Measurements from ENCODE around the gene EVC.

Gene EVC

GRCh38 chr4:5746829-5747737 lies 36.1 kb downstream of the EVC start:
- no peak overlapping the region for H3K4me3 ChIP-seq (ENCODE audit: low read length)
- no peaks in the 10 kb centered on the region for H4K20me1 ChIP-seq (ENCODE audit: insufficient read depth, low read length)
- H3K79me2 ChIP-seq (ENCODE audit: low read length) = no peaks in the 10 kb centered on the region
- no peaks in the 10 kb centered on the region for H3K27me3 ChIP-seq (ENCODE audit: low read depth, low read length)
- H3K36me3 ChIP-seq (replicated peaks; ENCODE audit: low read depth, low read length) = peaks cover 36% of the 10 kb centered on the region
- H2AFZ ChIP-seq (ENCODE audit: low read depth, low read length) = no peak overlapping the region
- no peak overlapping the region for H3K27ac ChIP-seq (ENCODE audit: low read length)
- H3K4me1 ChIP-seq (ENCODE audit: low read length) = no peaks in the 10 kb centered on the region
- no peak overlapping the region for H3K4me2 ChIP-seq (ENCODE audit: low read length)
- TF ChIP-seq EZH2phosphoT487 (IDR thresholded peaks at IDR 0.05; ENCODE audit: low read depth) (no peak), CTCF (IDR thresholded peaks at IDR 0.05; ENCODE audit: low read depth, low read length) (no peak)
- no peaks in the 10 kb centered on the region for H3K9me3 ChIP-seq (ENCODE audit: insufficient read depth, low read length)
- no peak overlapping the region for H3K9ac ChIP-seq (ENCODE audit: low read length)

DNA sequence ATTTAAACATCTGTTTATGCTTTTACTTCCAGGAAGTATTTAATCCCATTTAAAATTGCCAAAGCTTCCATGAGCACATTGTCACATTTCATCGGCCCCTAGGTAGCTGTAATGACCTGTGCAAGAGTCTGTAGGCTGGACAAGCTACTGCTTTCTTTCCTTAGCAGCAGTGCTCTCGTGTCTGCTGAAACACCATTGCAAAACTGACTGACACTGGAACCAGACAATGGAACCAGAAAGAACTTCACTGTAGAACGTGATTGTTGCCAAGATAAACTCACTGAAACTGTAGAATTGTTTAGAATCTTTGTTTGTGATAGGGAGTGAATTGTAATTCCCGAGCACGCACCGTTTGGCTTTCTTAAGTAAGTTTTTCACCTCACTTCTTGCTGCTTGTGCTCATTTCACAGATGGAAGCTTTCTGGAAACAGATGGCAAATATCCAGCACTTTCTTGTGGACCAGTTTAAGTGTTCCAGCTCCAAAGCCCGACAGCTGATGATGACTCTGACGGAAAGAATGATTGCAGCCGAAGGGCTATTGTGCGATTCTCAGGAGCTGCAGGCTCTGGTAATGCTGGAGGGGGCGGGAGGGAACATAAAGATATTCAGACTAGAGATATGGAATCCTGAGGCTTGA lies 36.9 kb downstream of the EVC start:
- no peaks in the 10 kb centered on the region for H3K9me3 ChIP-seq (ENCODE audit: insufficient read depth, low read length)
- no peak overlapping the region for H3K9ac ChIP-seq (ENCODE audit: low read length)
- H3K4me1 ChIP-seq (ENCODE audit: low read length) = no peaks in the 10 kb centered on the region
- H3K36me3 ChIP-seq (replicated peaks; ENCODE audit: low read depth, low read length) = peaks cover 31% of the 10 kb centered on the region
- no peaks in the 10 kb centered on the region for H4K20me1 ChIP-seq (ENCODE audit: insufficient read depth, low read length)
- no peak overlapping the region for H3K4me2 ChIP-seq (ENCODE audit: low read length)
- no peaks in the 10 kb centered on the region for H3K79me2 ChIP-seq (ENCODE audit: low read length)
- no peak overlapping the region for H3K4me3 ChIP-seq (ENCODE audit: low read length)
- H3K27me3 ChIP-seq (ENCODE audit: low read depth, low read length) = no peaks in the 10 kb centered on the region
- H3K27ac ChIP-seq (ENCODE audit: low read length) = no peak overlapping the region
- TF ChIP-seq EZH2phosphoT487 (IDR thresholded peaks at IDR 0.05; ENCODE audit: low read depth) = no peak
- no peak for TF ChIP-seq CTCF (IDR thresholded peaks at IDR 0.05; ENCODE audit: low read depth, low read length)
- no peak overlapping the region for H2AFZ ChIP-seq (ENCODE audit: low read depth, low read length)

DNA sequence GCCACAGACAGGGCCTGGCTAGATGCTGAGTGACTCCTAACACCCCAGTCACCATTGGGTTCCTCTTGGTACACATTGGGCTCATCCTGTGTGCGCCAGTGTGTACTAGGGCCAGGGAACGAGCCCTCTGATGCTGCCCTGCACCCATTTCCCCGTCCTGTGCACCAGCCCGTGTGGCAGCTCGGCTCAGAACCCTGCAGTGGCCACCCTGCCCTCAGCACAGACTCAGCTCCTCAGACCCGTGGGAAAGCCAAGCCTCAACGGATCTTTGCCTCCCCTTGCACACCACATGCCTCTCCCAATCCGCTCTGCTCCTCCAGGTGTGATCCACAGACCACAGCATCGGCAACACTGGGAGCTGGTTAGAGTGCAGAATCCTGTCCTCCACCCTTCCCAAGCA lies 38.6 kb downstream of the EVC start:
- no peak overlapping the region for H3K9ac ChIP-seq (ENCODE audit: low read length)
- H3K4me3 ChIP-seq (ENCODE audit: low read length) = no peak overlapping the region
- no peak for TF ChIP-seq CTCF (IDR thresholded peaks at IDR 0.05; ENCODE audit: low read depth, low read length)
- no peak for TF ChIP-seq EZH2phosphoT487 (IDR thresholded peaks at IDR 0.05; ENCODE audit: low read depth)
- no peaks in the 10 kb centered on the region for H4K20me1 ChIP-seq (ENCODE audit: insufficient read depth, low read length)
- no peaks in the 10 kb centered on the region for H3K9me3 ChIP-seq (ENCODE audit: insufficient read depth, low read length)
- H3K27ac ChIP-seq (ENCODE audit: low read length) = no peak overlapping the region
- peaks cover 15% of the 10 kb centered on the region for H3K4me1 ChIP-seq (ENCODE audit: low read length)
- H3K79me2 ChIP-seq (ENCODE audit: low read length) = no peaks in the 10 kb centered on the region
- H2AFZ ChIP-seq (ENCODE audit: low read depth, low read length) = no peak overlapping the region
- no peaks in the 10 kb centered on the region for H3K27me3 ChIP-seq (ENCODE audit: low read depth, low read length)
- H3K4me2 ChIP-seq (ENCODE audit: low read length) = no peak overlapping the region
- peaks cover 21% of the 10 kb centered on the region for H3K36me3 ChIP-seq (replicated peaks; ENCODE audit: low read depth, low read length)

Measured in OCI-LY3 (cell line).